BE2C (cell line): ENCODE data around the gene IRF1.

Experiments
- DNase-seq: peaks from one replicate; pipeline ENCODE4 v3.0.0-alpha.2; 2020
- H3K27me3 ChIP-seq: fragments of 250-450 bp; sonication (Bioruptor Pico); 2 replicates; pipeline ENCODE4 v1.5.1; 2020; ENCODE audit warnings: mild to moderate bottlenecking
- H3K36me3 ChIP-seq: fragments of 250-450 bp; sonication (Bioruptor Pico); 2 replicates; pipeline ENCODE4 v1.5.1; 2020; ENCODE audit warnings: mild to moderate bottlenecking
- H3K4me1 ChIP-seq: fragments of 250-450 bp; sonication (Bioruptor Pico); 2 replicates; pipeline ENCODE4 v1.5.1; 2020
- H3K4me3 ChIP-seq: 2 replicates; pipeline ENCODE4 v1.5.1; 2011; ENCODE audit warnings: low read depth, low read length
- H3K9me3 ChIP-seq: fragments of 250-450 bp; sonication (Bioruptor Pico); 2 replicates; pipeline ENCODE4 v1.5.1; 2020
- TF ChIP-seq, protein P1 (sequence below): IDR thresholded peaks from 2 replicates; pipeline ENCODE4 v1.5.1; 2012; ENCODE audit warnings: mild to moderate bottlenecking, low read depth, low read length

IRF1 gene

DNA sequence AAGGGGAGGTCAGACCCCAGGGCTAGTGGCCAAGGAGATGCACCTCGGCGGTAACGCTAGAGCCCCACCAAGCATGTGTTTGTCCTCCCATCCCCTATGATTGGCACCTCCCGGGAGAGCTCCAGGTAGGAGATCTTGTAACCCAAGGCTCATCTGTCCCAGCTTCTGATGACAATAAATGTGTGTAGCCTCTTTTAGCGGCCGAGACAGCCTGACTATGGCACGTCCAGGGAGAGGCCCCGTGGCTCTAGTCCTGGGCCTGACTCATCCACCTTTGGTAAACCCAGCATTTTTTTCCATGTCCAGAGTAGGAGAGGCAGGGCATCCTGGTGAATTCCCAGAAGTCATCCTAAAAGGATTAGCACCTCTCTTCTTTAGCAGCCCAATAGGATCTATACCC, 39.2 kb downstream of the IRF1 start:
- TF ChIP-seq, protein P1, sequence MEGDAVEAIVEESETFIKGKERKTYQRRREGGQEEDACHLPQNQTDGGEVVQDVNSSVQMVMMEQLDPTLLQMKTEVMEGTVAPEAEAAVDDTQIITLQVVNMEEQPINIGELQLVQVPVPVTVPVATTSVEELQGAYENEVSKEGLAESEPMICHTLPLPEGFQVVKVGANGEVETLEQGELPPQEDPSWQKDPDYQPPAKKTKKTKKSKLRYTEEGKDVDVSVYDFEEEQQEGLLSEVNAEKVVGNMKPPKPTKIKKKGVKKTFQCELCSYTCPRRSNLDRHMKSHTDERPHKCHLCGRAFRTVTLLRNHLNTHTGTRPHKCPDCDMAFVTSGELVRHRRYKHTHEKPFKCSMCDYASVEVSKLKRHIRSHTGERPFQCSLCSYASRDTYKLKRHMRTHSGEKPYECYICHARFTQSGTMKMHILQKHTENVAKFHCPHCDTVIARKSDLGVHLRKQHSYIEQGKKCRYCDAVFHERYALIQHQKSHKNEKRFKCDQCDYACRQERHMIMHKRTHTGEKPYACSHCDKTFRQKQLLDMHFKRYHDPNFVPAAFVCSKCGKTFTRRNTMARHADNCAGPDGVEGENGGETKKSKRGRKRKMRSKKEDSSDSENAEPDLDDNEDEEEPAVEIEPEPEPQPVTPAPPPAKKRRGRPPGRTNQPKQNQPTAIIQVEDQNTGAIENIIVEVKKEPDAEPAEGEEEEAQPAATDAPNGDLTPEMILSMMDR = no peak
- H3K9me3 ChIP-seq = no peaks in the 10 kb centered on the region; the same call in 1 of the 2 replicates
- H3K36me3 ChIP-seq = no peaks in the 10 kb centered on the region
- no peak for DNase-seq
- H3K4me1 ChIP-seq = no peaks in the 10 kb centered on the region
- no peaks in the 10 kb centered on the region for H3K27me3 ChIP-seq
- no peak overlapping the region for H3K4me3 ChIP-seq

DNA sequence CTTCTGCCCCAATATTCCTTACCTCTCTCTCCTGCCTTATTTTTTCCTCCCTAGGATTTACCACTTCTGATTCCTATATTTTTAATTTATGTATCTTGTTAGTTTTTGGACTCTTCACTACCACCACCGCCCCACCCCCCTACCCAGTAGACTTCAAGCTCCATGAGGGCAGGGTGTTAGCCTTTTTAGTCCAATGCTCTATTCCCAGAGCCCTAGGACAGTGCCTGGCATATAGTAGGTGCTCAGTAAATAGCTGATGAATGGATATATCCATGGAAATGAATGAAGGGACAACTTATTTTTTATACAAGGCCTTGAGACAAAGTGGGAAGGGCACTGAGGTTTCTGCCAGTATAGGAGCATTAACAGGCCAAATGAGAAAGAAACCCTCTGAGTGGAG, 41.5 kb downstream of the IRF1 start:
- Histone ChIP-seq H3K9me3 (no peaks in the 10 kb centered on the region; the same call in 1 of the 2 replicates), H3K4me1 (no peaks in the 10 kb centered on the region), H3K36me3 (no peaks in the 10 kb centered on the region), H3K27me3 (no peaks in the 10 kb centered on the region), H3K4me3 (no peak overlapping the region)
- TF ChIP-seq, protein P1 = no peak
- DNase-seq = no peak

DNA sequence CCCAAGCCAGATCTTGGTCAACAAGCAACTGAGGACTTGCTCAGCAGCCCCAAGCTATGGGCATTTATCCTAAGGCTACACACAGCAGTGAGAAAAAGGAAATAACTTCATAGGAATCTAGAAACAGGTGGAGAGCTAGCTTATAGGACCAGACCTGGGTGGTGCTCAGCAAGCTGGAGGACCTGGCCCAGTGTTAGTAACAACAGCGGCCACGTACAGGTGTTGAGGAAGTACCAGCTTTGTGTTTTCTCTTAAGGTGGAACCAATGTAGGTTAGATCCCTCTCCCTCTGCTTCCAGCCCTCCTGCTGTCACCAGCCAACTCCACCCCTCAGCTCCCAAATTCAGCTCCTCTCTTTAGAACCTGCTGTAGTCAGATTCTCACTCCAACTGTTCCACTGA, 43.4 kb downstream of the IRF1 start:
- TF ChIP-seq, protein P1 = no peak
- H3K27me3 ChIP-seq = no peaks in the 10 kb centered on the region
- no peaks in the 10 kb centered on the region for H3K36me3 ChIP-seq
- H3K9me3 ChIP-seq = no peaks in the 10 kb centered on the region
- no peak overlapping the region for H3K4me3 ChIP-seq
- no peaks in the 10 kb centered on the region for H3K4me1 ChIP-seq
- DNase-seq = no peak

DNA sequence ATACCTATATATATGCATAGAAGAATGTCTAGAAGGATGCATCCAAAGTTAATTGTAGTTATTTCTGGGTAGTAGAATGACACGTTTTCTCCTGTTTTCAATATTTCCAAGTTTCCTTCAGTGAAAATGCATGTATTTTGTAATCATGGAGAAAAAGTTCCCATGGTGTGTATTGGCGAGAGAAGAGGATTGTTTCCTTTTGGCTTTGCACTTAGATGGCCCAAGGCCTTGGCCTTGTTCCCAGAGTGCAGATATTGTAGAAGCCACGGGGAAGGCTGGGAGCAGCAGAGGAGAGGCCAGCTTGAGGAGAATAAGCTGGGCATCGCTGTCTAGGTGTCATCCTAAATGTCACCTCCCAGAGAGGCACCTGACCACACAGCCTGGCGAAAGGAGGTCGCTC, 44.0 kb downstream of the IRF1 start:
- Histone ChIP-seq H3K4me3 (no peak overlapping the region), H3K9me3 (no peaks in the 10 kb centered on the region), H3K4me1 (no peaks in the 10 kb centered on the region), H3K27me3 (no peaks in the 10 kb centered on the region), H3K36me3 (no peaks in the 10 kb centered on the region)
- TF ChIP-seq, protein P1 = no peak
- DNase-seq = no peak

DNA sequence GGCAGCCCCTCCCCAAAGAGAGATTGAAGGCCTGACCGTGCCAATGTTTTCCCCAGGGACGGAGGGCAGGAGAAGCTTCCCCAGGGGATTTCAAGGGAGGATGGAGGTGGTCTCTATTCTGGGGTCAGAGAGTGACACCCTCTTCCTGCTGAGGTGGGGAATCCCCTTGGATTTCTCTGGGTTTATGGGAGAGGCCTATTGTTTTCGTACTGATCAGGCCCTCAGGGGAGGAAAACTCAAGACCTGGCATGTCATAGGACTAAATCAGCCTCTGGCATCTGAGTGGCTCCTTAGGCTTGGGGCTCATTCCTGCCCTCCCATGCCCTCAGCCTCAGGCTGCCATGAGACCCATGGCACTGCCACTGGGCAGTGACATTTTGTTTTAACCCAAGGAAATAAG, 44.6 kb downstream of the IRF1 start:
- Histone ChIP-seq H3K27me3 (no peaks in the 10 kb centered on the region), H3K4me3 (no peak overlapping the region), H3K36me3 (no peaks in the 10 kb centered on the region), H3K9me3 (no peaks in the 10 kb centered on the region), H3K4me1 (no peaks in the 10 kb centered on the region)
- DNase-seq = no peak
- TF ChIP-seq, protein P1 = no peak

DNA sequence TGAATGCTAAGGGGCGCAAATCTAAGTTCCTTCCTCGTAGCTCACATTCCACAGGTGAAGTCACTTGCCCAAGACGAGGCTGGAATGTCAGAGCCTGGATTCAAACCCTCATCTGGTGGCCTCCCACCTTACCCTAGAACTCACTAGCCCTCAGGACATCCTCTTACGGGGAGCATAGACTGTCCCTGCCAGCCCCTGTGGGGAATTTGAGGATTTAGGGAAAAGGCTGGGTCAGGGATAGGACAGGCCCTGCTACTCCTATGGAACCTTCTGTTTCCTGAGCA, 45.0 kb downstream of the IRF1 start:
- Histone ChIP-seq H3K4me3 (no peak overlapping the region), H3K27me3 (no peaks in the 10 kb centered on the region), H3K4me1 (no peaks in the 10 kb centered on the region), H3K9me3 (no peaks in the 10 kb centered on the region), H3K36me3 (no peaks in the 10 kb centered on the region)
- TF ChIP-seq, protein P1 = no peak
- no peak for DNase-seq
